IPS-15b (cell line): Measurements from ENCODE around the gene SH3RF2.
"Not testable (repeated sequence)": the region's sequence is repeated elsewhere in the genome, so short reads cannot be mapped to it uniquely, and the experiment has no call there.

Experiments used
- H3K27me3 ChIP-seq: one replicate; pipeline ENCODE4 v1.6.1; 2013; ENCODE audit warnings: low read length; ENCODE audit not compliant: control insufficient read depth, insufficient read depth
- H3K36me3 ChIP-seq: one replicate; pipeline ENCODE4 v1.6.1; 2013; ENCODE audit warnings: low read length; ENCODE audit not compliant: control insufficient read depth, insufficient read depth
- H3K4me1 ChIP-seq: one replicate; pipeline ENCODE4 v1.6.1; 2013; ENCODE audit warnings: mild to moderate bottlenecking, low read length; ENCODE audit not compliant: control insufficient read depth, insufficient read depth
- H3K4me3 ChIP-seq: one replicate; pipeline ENCODE4 v1.5.1; 2013; ENCODE audit warnings: low read depth, low read length
- H3K9ac ChIP-seq: one replicate; pipeline ENCODE4 v1.6.1; 2013; ENCODE audit warnings: low read depth, mild to moderate bottlenecking, low read length
- H3K9me3 ChIP-seq: one replicate; pipeline ENCODE4 v1.6.1; 2013; ENCODE audit warnings: mild to moderate bottlenecking, low read length; ENCODE audit not compliant: control insufficient read depth, insufficient read depth

The SH3RF2 gene

GRCh38 chr5:146107901-146108300 is 171.5 kb downstream of the SH3RF2 start:
- Histone ChIP-seq H3K4me1 (no peaks in the 10 kb centered on the region), H3K9ac (no peak overlapping the region), H3K4me3 (no peak overlapping the region), H3K9me3 (no peaks in the 10 kb centered on the region), H3K27me3 (no peaks in the 10 kb centered on the region), H3K36me3 (no peaks in the 10 kb centered on the region)

DNA sequence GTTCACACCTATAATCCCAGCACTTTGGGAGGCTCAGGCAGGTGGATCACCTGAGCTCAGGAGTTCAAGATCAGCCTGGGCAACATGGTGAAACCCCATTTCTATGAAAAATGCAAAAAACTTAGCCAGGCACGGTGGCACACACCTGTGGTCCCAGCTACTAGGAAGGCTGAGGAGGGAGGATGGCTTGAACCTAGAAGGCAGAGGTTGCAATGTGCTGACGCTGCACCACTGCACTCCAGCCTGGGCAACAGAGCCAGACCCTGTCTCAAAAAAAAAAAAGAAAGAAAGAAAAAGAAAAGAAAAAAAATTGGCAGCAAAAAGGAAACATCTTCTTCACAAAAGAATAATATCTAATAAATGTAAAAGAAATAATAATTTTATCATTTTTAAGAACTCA is 172.5 kb downstream of the SH3RF2 start:
- H3K4me1 ChIP-seq, H3K4me3 ChIP-seq, H3K9ac ChIP-seq, H3K36me3 ChIP-seq, H3K9me3 ChIP-seq, H3K27me3 ChIP-seq: not testable (repeated sequence)

- Histone ChIP-seq H3K4me1 (no peaks in the 10 kb centered on the region), H3K9ac (no peak overlapping the region), H3K4me3 (no peak overlapping the region), H3K36me3 (no peaks in the 10 kb centered on the region), H3K9me3 (no peaks in the 10 kb centered on the region), H3K27me3 (no peaks in the 10 kb centered on the region)
Measured at GRCh38 chr5:146109379-146109778, 173.0 kb downstream of the SH3RF2 start.

GRCh38 chr5:146111409-146111808 is 175.0 kb downstream of the SH3RF2 start:
- no peak overlapping the region for H3K9ac ChIP-seq
- no peak overlapping the region for H3K4me3 ChIP-seq
- H3K36me3 ChIP-seq, result no peaks in the 10 kb centered on the region
- no peaks in the 10 kb centered on the region for H3K4me1 ChIP-seq
- H3K9me3 ChIP-seq, result no peaks in the 10 kb centered on the region
- H3K27me3 ChIP-seq, result no peaks in the 10 kb centered on the region

DNA sequence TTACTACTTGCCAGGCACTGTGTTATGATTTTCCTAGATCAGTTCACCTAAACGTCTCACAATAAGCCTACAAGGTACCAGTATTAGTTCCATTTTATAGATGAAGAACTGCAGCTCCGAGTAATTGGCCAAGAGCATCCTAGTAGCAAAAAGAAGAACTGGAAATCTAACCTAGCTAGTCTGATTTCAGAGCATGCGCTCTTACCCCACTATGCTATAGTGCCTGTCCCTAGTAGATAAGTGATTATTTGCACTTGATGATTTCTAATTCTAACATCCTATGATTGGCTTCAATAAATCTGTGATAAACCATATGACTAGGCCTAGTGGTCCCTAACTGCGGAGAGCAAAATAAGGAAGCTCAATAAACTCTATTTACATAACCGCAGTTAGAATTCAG is 176.1 kb downstream of the SH3RF2 start:
- Histone ChIP-seq H3K27me3 (no peaks in the 10 kb centered on the region), H3K4me3 (no peak overlapping the region), H3K4me1 (no peaks in the 10 kb centered on the region), H3K9ac (no peak overlapping the region), H3K36me3 (no peaks in the 10 kb centered on the region), H3K9me3 (no peaks in the 10 kb centered on the region)
